Thoracic aorta (tissue), 2 donors: ENCODE results near the gene OMA1. TPM values are rescaled to one million over a fixed set of nuclear protein-coding genes. Genes with fewer than 3 reads are reported as not detected.
"Not testable (repeated sequence)": the region's sequence is repeated elsewhere in the genome, so short reads cannot be mapped to it uniquely, and the experiment has no call there.

Experiments used
- ATAC-seq: fragments of 150-250 bp; one replicate; pipeline ENCODE4 v1.8.0; 2017; ENCODE audit warnings: low read depth; ENCODE audit not compliant: insufficient number of reproducible peaks, low FRiP score
- DNase-seq: peaks from one replicate; pipeline ENCODE4 v3.0.0-alpha.2; 2020; ENCODE audit warnings: low spot score
- H3K27ac ChIP-seq, 2 donors: fragments of 200-600 bp; sonication (generic); 1 replicate in 1 of 2; 2 replicates in 1 of 2; pipeline ENCODE4 v1.5.1; 2016; ENCODE audit warnings: mild to moderate bottlenecking in 2 of 2, moderate library complexity in 2 of 2
- H3K27me3 ChIP-seq: fragments of 200-600 bp; sonication (generic); replicated peaks from 2 replicates; pipeline ENCODE4 v1.6.0; 2016; ENCODE audit warnings: mild to moderate bottlenecking; ENCODE audit not compliant: insufficient read depth
- H3K36me3 ChIP-seq: fragments of 200-600 bp; sonication (generic); one replicate; pipeline ENCODE4 v1.5.1; 2016
- H3K4me1 ChIP-seq, 2 donors: fragments of 200-600 bp; sonication (generic); 1 replicate in 1 of 2; 2 replicates in 1 of 2; pipeline versions ENCODE4 v1.5.1 to v1.6.0; 2016; ENCODE audit warnings: low read depth in 2 of 2, mild to moderate bottlenecking in 1 of 2; ENCODE audit not compliant: control insufficient read depth in 1 of 2
- H3K4me3 ChIP-seq: fragments of 200-600 bp; sonication (generic); 2 replicates; pipeline ENCODE4 v1.5.1; 2016; ENCODE audit warnings: mild to moderate bottlenecking
- H3K9me3 ChIP-seq: fragments of 200-600 bp; sonication (generic); 2 replicates; pipeline ENCODE4 v1.5.1; 2016
- total RNA-seq, 2 donors: library from RNA; depleted of rRNA; stranded (reverse); fragments of >200 nt; gene quantifications; one replicate each; pipeline versions ENCODE4 v1.1.0 to v1.2.3, GENCODE V29; 2016
- TF ChIP-seq, protein P1 (sequence below): fragments of 200-600 bp; sonication (generic); IDR thresholded peaks from one replicate; pipeline ENCODE4 v1.5.1; 2019; ENCODE audit warnings: antibody characterized with exemption

Gene OMA1
- total RNA-seq, 2 donors from 2014 or later: 20.4 to 42.4 TPM

DNA sequence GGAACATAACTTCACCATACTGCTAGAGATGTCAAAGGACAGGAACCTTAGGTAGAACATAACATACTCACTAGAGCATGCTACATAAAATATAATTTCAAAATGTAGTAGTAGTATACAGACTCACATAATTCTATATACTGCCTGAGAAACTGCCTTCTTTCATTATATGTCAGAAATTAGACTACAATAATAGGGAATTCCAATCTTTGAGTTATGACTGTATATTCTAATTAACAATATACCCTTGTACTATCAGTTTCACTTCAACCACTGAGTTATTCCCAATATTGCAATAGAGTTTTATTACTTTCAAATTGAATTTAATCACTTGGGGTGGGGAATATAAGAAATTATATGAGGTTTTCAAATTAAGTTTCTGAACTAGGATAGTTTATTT, 44.0 kb downstream of the OMA1 start:
- Histone ChIP-seq H3K27me3 (no peaks in the 10 kb centered on the region), H3K27ac (no peak overlapping the region), H3K9me3 (no peaks in the 10 kb centered on the region), H3K36me3 (no peaks in the 10 kb centered on the region), H3K4me3 (no peak overlapping the region), H3K4me1 (no peaks in the 10 kb centered on the region)
- TF ChIP-seq, protein P1, sequence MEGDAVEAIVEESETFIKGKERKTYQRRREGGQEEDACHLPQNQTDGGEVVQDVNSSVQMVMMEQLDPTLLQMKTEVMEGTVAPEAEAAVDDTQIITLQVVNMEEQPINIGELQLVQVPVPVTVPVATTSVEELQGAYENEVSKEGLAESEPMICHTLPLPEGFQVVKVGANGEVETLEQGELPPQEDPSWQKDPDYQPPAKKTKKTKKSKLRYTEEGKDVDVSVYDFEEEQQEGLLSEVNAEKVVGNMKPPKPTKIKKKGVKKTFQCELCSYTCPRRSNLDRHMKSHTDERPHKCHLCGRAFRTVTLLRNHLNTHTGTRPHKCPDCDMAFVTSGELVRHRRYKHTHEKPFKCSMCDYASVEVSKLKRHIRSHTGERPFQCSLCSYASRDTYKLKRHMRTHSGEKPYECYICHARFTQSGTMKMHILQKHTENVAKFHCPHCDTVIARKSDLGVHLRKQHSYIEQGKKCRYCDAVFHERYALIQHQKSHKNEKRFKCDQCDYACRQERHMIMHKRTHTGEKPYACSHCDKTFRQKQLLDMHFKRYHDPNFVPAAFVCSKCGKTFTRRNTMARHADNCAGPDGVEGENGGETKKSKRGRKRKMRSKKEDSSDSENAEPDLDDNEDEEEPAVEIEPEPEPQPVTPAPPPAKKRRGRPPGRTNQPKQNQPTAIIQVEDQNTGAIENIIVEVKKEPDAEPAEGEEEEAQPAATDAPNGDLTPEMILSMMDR: no peak
- DNase-seq: no peak
- no peak for ATAC-seq

DNA sequence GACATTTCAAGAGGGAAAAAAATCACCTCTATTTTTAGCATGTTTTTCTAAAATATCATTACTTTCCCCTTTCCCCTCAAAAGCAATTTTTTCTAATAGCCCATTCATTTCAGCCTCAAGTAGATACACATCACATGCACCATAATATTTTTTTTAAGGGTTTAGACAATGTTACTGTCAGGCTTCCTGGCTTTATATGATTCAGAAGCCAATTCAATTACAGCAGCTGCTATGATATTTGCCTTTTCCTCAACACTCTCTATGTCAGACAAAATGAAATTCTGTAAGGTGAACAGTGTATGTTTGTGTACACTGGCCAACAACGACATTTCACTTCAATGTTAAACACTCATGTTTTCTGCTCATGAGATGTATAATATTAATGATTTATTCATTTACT, 46.5 kb downstream of the OMA1 start:
- ATAC-seq (no peak), DNase-seq (no peak)
- no peak overlapping the region for H3K4me3 ChIP-seq
- H3K27me3 ChIP-seq: no peaks in the 10 kb centered on the region
- TF ChIP-seq, protein P1: no peak
- H3K9me3 ChIP-seq: no peaks in the 10 kb centered on the region
- no peaks in the 10 kb centered on the region for H3K4me1 ChIP-seq
- no peak overlapping the region for H3K27ac ChIP-seq
- H3K36me3 ChIP-seq: no peaks in the 10 kb centered on the region

- H3K36me3 ChIP-seq: no peaks in the 10 kb centered on the region
- H3K27ac ChIP-seq: no peak overlapping the region
- no peak for DNase-seq
- H3K4me3 ChIP-seq: no peak overlapping the region
- TF ChIP-seq, protein P1: no peak
- ATAC-seq: no peak
- no peaks in the 10 kb centered on the region for H3K9me3 ChIP-seq
- H3K4me1 ChIP-seq: no peaks in the 10 kb centered on the region
- no peaks in the 10 kb centered on the region for H3K27me3 ChIP-seq
These were observed 49.0 kb downstream of the OMA1 start for GRCh38 chr1:58497499-58497898.

- Histone ChIP-seq H3K9me3 (no peaks in the 10 kb centered on the region), H3K4me3 (no peak overlapping the region), H3K27ac (no peak overlapping the region), H3K27me3 (no peaks in the 10 kb centered on the region), H3K4me1 (no peaks in the 10 kb centered on the region), H3K36me3 (no peaks in the 10 kb centered on the region)
- ATAC-seq (no peak), DNase-seq (no peak)
- TF ChIP-seq, protein P1: no peak
These were observed 50.5 kb downstream of the OMA1 start for GRCh38 chr1:58496042-58496441.

- not testable (repeated sequence) for H3K27me3 ChIP-seq, H3K27ac ChIP-seq, DNase-seq, H3K4me3 ChIP-seq, H3K36me3 ChIP-seq, ATAC-seq, H3K4me1 ChIP-seq, H3K9me3 ChIP-seq
These were observed 57.6 kb downstream of the OMA1 start for GRCh38 chr1:58488914-58489313.

GRCh38 chr1:58487002-58487401, 59.5 kb downstream of the OMA1 start:
- H3K27ac ChIP-seq: no peak overlapping the region
- no peak overlapping the region for H3K4me3 ChIP-seq
- TF ChIP-seq, protein P1: no peak
- DNase-seq (no peak), ATAC-seq (no peak)
- H3K36me3 ChIP-seq: no peaks in the 10 kb centered on the region
- no peaks in the 10 kb centered on the region for H3K9me3 ChIP-seq
- H3K4me1 ChIP-seq: no peaks in the 10 kb centered on the region
- no peaks in the 10 kb centered on the region for H3K27me3 ChIP-seq
